ENCODE data around the gene CCDC88C.
A peak's percentile ranks its signal among the peaks of the same experiment; 100 is the strongest.

GRCh38 chr14:91317381-91318308 lies 100.0 kb downstream of the CCDC88C start:
- TF ChIP-seq CTCF (IDR thresholded peaks at IDR 0.05) (peak in 5 of 12 donors; percentile 10 to 36 (median 25)), POLR2A (IDR thresholded peaks at IDR 0.05) (no peak)
